NCI-H524 (cell line): ENCODE results near the gene HBP1.
"Not testable (repeated sequence)": the region's sequence is repeated elsewhere in the genome, so short reads cannot be mapped to it uniquely, and the experiment has no call there.

Experiments
- DNase-seq, 2 experiments: peaks; one replicate each; lab custom pipeline; 2025; lab: John Stamatoyannopoulos, UW

The HBP1 gene

GRCh38 chr7:107228291-107228690 is 59.5 kb downstream of the HBP1 start:
- no peak for DNase-seq

GRCh38 chr7:107230334-107230733 is 61.5 kb downstream of the HBP1 start:
- DNase-seq: no peak

DNA sequence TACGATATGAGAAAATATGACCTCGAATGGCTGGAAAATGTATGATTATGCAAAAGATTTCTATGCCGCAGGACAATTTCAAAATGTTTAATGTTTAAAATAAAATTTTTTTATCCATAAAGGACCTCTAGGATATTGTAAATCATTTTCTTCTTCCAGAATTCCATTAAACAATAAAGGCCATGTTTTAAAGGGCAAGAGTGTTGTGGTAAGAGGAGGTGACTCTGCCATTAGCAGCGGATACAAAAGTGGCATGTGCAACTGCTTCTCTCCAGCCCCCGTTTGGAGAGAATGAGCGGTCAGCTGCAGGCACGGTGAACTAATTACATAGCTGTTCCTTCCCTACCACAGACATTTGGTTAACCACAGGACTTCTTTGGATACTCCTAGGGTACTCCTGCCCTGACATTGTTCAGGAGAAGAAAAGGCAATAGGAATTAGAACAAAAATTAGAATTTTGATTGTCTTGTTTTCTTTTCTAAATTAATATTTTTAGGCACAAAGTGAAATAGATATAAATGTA is 63.8 kb downstream of the HBP1 start:
- no peak for DNase-seq

DNA sequence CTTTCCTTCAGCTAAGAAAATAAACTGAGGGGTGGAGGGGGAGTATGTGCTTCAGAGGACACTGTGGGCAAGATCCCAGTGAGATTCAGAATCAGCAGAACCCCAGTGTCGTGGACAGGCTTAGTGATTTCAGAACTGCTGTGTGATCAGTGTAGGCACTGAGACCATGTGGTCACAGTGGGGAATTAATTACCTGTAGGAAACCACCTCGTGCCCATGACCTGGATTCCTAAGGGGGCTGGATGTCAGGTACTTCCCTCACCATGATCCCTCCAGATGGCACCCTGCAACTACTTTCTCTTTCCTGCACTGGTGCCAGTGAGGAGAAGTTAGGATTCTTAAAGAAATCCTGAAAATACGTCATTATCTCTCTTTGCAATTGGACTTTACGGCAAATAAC is 64.4 kb downstream of the HBP1 start:
- DNase-seq: no peak

DNA sequence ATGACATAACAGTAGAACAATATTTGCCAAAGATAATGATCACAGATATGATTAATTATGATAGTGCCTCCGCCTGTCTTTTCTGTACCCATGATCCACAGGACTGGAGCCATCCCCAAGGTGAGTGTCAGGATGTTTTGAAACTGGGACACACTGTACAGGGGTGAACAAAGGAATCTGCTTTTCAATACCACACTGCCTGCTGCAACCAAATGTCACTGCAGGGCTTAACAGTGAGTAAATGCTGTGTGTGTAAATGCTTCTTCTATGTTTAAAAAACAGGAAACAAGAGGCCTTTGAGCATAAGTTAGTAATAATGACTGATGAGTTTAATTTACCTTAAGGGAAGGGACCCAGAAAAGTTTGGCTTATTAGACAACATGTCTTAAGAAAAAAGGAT is 65.2 kb downstream of the HBP1 start:
- no peak for DNase-seq

DNA sequence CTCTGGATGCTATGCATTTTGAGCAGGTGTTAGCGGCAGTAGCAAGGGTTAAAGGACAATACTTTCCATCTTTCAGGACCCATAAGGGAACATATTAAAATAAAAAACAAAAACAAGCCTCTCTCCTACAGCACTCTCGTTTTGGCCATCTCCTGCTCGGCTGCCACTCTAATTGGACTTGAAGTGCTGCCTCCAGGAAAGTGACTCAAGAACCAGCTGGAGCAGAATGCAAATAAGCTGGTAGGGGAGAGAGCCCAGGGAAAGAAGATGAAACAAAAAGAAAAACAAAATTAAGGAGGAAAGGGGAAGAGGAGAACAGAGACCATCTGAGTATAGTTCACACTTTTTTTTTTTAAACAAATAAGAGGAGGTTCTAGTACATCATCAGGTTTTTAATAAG is 65.6 kb downstream of the HBP1 start:
- no peak for DNase-seq

GRCh38 chr7:107236862-107237261 is 68.1 kb downstream of the HBP1 start:
- peak in 1 of 2 experiments; percentile 5 for DNase-seq

DNA sequence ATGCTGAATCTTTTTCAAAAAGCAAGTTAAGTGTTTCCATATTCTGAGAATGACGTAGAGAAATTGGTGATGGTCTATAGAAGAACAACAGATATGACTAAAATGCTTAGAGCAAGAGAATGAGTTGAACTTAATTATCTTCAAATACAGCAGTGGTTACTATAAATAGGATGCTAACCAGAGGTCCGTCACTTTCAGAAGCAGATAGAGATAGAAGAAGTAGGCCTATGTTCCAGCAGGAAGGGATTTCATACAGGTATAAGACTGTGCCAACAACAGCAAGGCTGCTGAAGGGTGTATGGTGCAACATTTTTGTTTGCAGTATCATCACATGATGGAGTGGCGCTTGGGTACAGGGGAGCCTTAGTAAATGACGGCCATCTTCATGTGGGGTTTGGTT is 68.6 kb downstream of the HBP1 start:
- DNase-seq: no peak

GRCh38 chr7:107242267-107242666 is 73.5 kb downstream of the HBP1 start:
- DNase-seq: no peak

DNA sequence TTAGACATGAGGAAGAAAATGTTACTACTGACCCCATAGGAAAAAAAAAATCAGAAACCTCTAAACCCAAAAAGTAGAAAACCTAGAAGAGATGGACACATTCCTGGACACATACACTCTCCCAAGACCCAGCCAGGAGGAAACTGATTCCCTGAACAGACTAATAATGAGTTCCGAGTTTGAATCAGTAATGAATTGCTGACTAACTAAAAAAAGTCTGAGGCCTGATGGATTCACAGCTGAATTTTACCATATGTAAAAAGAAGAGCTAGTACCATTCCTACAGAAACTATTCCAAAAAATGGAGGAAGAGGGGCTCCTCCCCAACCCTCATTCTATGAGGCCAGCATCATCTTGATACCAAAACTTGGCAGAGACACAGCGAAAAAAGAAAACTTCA is 75.8 kb downstream of the HBP1 start:
- DNase-seq: no peak

DNA sequence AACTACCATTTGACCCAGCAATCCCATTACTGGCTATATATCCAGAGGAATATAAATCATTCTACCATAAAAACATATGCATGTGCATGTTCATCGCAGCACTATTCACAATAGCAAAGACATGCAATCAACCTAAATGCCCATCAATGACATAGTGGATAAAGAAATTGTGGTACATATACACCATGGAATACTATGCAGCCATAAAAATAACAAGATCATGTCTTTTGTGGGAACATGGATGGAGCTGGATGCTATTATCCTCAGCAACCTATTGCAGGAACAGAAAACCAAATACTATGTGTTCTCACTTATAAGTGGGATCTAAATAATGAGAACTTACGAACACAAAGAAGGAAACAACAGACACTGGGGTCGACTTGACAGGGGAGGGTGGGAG is 78.0 kb downstream of the HBP1 start:
- DNase-seq: not testable (repeated sequence)

DNA sequence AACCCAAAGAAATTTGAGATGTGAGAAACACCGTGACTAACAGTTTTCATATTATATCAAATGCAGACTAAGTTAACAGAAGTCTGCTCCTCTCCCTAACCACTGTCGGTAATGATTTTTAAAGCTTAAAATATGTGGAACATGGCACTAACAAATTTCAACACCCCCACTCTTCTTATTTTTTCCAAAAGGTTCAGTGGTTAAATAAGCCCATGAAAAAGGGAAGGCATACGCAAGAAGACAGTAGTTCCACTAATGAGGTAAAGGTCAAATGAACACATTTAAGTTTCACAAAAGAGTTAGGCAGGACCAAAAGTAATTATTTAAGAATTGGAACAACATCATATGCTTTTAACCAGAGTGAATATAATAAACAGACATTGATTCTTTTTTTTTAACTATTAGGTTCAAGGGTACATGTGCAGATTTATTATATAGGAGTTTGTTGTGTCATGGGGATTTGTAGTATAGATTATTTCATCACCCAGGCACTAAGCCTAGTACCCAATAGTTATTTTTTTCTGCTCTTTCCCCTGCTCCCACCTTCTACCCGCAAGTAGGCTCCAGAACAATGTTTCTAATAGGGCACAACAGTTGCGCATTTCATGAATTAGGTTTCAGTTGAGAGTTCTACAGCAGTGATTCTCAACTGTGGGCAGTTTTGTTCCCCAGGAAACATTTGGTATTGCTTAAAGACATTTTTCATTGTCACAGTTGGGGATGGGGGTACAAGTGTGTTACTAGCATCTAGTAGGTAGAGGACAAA is 79.9 kb downstream of the HBP1 start:
- no peak for DNase-seq

- no peak for DNase-seq
Measured at GRCh38 chr7:107251963-107252362, 83.2 kb downstream of the HBP1 start.
